GM12878 (cell line): ENCODE data around the gene CDSN. TPM values are rescaled to one million over a fixed set of nuclear protein-coding genes. Genes with fewer than 3 reads are reported as not detected.

Experiments used
- ATAC-seq: fragments of 200-7000 bp; cut with Tn5 transposase; 3 replicates; pipeline ENCODE4 v1.9.1; 2020; ENCODE audit warnings: mild to moderate bottlenecking, moderate library complexity
- BruUV-seq: library from RNA; stranded (reverse); fragments of 400-500 nt; replicated peaks from 2 replicates; lab custom pipeline; 2021; lab: Mats Ljungman, UMichigan
- CTCF ChIA-PET: fragments of 300-600 bp; sonication (Branson Sonifier 250); formaldehyde crosslinking; extraction: SDS; loops from one replicate; lab custom pipeline; 2021; ENCODE audit warnings: inconsistent platforms; lab: Yijun Ruan, JAX
- POLR2A ChIA-PET: fragments of 350-600 bp; formaldehyde crosslinking; extraction: SDS; loops from one replicate; lab custom pipeline; 2021; ENCODE audit warnings: inconsistent platforms; lab: Charles Lee
- RAD21 ChIA-PET: fragments of 300-600 bp; sonication (Branson Sonifier 250); formaldehyde crosslinking; loops from one replicate; lab custom pipeline; 2023; ENCODE audit warnings: antibody characterized with exemption; ENCODE audit not compliant: unreplicated experiment; lab: Charles Lee
- SMC1A ChIA-PET: fragments of 300-600 bp; sonication (Branson Sonifier 250); formaldehyde crosslinking; loops from one replicate; lab custom pipeline; 2023; ENCODE audit not compliant: unreplicated experiment, uncharacterized antibody; lab: Charles Lee
- DNase-seq: peaks from one replicate; pipeline ENCODE4 v3.0.0-alpha.2; 2011; ENCODE audit warnings: low read depth, low spot score
- FAIRE-seq: peaks from 3 replicates; lab custom pipeline; 2011; peaks lifted over from hg19 to GRCh38; lab: Jason Lieb, UNC
- H2AFZ ChIP-seq: 2 replicates; pipeline ENCODE4 v1.6.0; 2011; ENCODE audit warnings: low read depth, low read length, control low read depth; ENCODE audit not compliant: control insufficient read depth
- H3K27ac ChIP-seq: 2 replicates; pipeline ENCODE4 v1.5.1; 2011; ENCODE audit warnings: control low read depth; ENCODE audit not compliant: control insufficient read depth, insufficient read depth
- H3K27me3 ChIP-seq, 2 experiments: replicated peaks in 1 of 2; 2 replicates each; pipeline versions ENCODE4 v1.6.0 to v1.6.1; 2011; ENCODE audit warnings: low read length in 1 of 2; ENCODE audit not compliant: control insufficient read depth in 2 of 2, insufficient read depth in 2 of 2
- H3K36me3 ChIP-seq, 2 experiments: 2 replicates each; pipeline ENCODE4 v1.5.1; 2011; ENCODE audit warnings: low read length in 1 of 2; ENCODE audit not compliant: control insufficient read depth in 2 of 2, insufficient read depth in 2 of 2
- H3K4me1 ChIP-seq: 2 replicates; pipeline ENCODE4 v1.6.1; 2011; ENCODE audit warnings: mild to moderate bottlenecking, low read length, moderate library complexity, mixed read lengths; ENCODE audit not compliant: control insufficient read depth, insufficient read depth
- H3K4me2 ChIP-seq: 2 replicates; pipeline ENCODE4 v1.6.0; 2011; ENCODE audit warnings: control low read depth; ENCODE audit not compliant: control insufficient read depth, insufficient read depth
- H3K4me3 ChIP-seq: fragments of 200-600 bp; sonication (generic); 2 replicates; pipeline ENCODE4 v1.5.1; 2016
- H3K79me2 ChIP-seq: 2 replicates; pipeline ENCODE4 v1.6.0; 2011; ENCODE audit warnings: low read length; ENCODE audit not compliant: control insufficient read depth, insufficient read depth
- H3K9ac ChIP-seq: 2 replicates; pipeline ENCODE4 v1.8.0; 2011; ENCODE audit warnings: low read length, control low read depth, mixed read lengths; ENCODE audit not compliant: control insufficient read depth, insufficient read depth
- H3K9me3 ChIP-seq: replicated peaks from 3 replicates; pipeline ENCODE4 v1.5.1; 2011; ENCODE audit warnings: mild to moderate bottlenecking, low read length; ENCODE audit not compliant: control insufficient read depth, insufficient read depth
- H4K20me1 ChIP-seq: 2 replicates; pipeline ENCODE4 v1.6.0; 2011; ENCODE audit not compliant: control insufficient read depth, insufficient read depth
- BHLHE40 ChIP-seq, 2 experiments: fragments of 450-650 bp in 1 of 2; IDR thresholded peaks; 2 replicates each; pipeline ENCODE4 v1.6.1; 2011 to 2017; ENCODE audit warnings: low read depth in 2 of 2, borderline replicate concordance in 1 of 2, improper control_type of control experiment in 1 of 2, low read length in 1 of 2, mild to moderate bottlenecking in 1 of 2
- ETV6 ChIP-seq, 2 experiments: fragments of 450-650 bp in 1 of 2; IDR thresholded peaks in 1 of 2; conservative IDR thresholded peaks in 1 of 2; 2 replicates each; pipeline ENCODE4 v1.6.1; 2014; ENCODE audit warnings: antibody characterized with exemption in 1 of 2, borderline replicate concordance in 1 of 2, low read depth in 1 of 2, mild to moderate bottlenecking in 1 of 2, moderate library complexity in 1 of 2
- HDGF ChIP-seq: fragments of 450-650 bp; IDR thresholded peaks from 2 replicates; pipeline ENCODE4 v1.6.1; 2016; ENCODE audit warnings: antibody characterized with exemption
- LARP7 ChIP-seq: fragments of 450-650 bp; IDR thresholded peaks from 2 replicates; pipeline ENCODE4 v1.6.1; 2017; ENCODE audit warnings: mild to moderate bottlenecking
- MEF2B ChIP-seq: fragments of 450-650 bp; IDR thresholded peaks from 2 replicates; pipeline ENCODE4 v1.6.1; 2018; ENCODE audit warnings: mild to moderate bottlenecking, moderate library complexity; ENCODE audit not compliant: partially characterized antibody, poor library complexity, severe bottlenecking
- NFYA ChIP-seq: IDR thresholded peaks from 2 replicates; pipeline ENCODE4 v1.6.1; 2011; ENCODE audit warnings: low read depth, mild to moderate bottlenecking, low read length, improper control_type of control experiment, borderline replicate concordance
- RB1 ChIP-seq: fragments of 450-650 bp; formaldehyde crosslinking; IDR thresholded peaks from 2 replicates; pipeline ENCODE4 v1.6.1; 2017; ENCODE audit warnings: mild to moderate bottlenecking, borderline replicate concordance
- RELA ChIP-seq: fragments of 450-650 bp; IDR thresholded peaks from 2 replicates; pipeline ENCODE4 v1.8.0; 2014; ENCODE audit warnings: borderline replicate concordance; ENCODE audit not compliant: partially characterized antibody
- ZZZ3 ChIP-seq: IDR thresholded peaks from 2 replicates; pipeline ENCODE4 v1.6.1; 2011; ENCODE audit warnings: low read depth; ENCODE audit not compliant: control insufficient read depth, insufficient read length
- WGBS: methylation state at CpG from one replicate; pipeline ENCODE4 v1.1.6; 2016; ENCODE audit warnings: low lambda C conversion rate; ENCODE audit not compliant: insufficient replicate concordance, insufficient coverage; ENCODE audit errors: missing lambda C conversion rate; 5-methylcytosine and 5-hydroxymethylcytosine counted together
- in situ Hi-C: fragments of 300-500 bp; cut with MboI; formaldehyde crosslinking; loops from 9 replicates; pipeline ENCODE4 v1.14.3; 2018; ENCODE audit warnings: mixed read lengths
- intact Hi-C: fragments of 100-400 bp; cut with micrococcal nuclease; formaldehyde crosslinking; loops from one replicate; pipeline ENCODE4 v1.14.2; 2022; ENCODE audit not compliant: unreplicated experiment
- polyA plus RNA-seq, 11 experiments: library from polyadenylated mRNA; depleted of rRNA in 4 of 11; unstranded in 6 of 11; stranded (reverse) in 5 of 11; fragments of >200 nt; fragmentation: Nextera tagmentation in 4 of 11; fragmentation: Illumina TruSeq in 1 of 11; extraction: Ambion mirVana in 4 of 11; extraction: Trizol in 1 of 11; gene quantifications; 1 replicate in 1 of 11; 2 replicates in 10 of 11; pipeline versions ENCODE4 v1.2.1 to v1.2.3, GENCODE V29; 2011 to 2016; ENCODE audit warnings: inconsistent platforms in 2 of 11, missing spikeins in 2 of 11, low read depth in 1 of 11
- total RNA-seq, 4 experiments: library from RNA; depleted of rRNA in 3 of 4; stranded (reverse); fragments of >200 nt in 3 of 4; fragmentation: Illumina TruSeq in 1 of 4; extraction: Trizol in 1 of 4; gene quantifications; 2 replicates each; pipeline versions ENCODE4 v1.2.1 to v1.2.3, GENCODE V29; 2013 to 2021
- TF ChIP-seq, protein P1 (sequence below): fragments of 450-650 bp; conservative IDR thresholded peaks from 2 replicates; pipeline ENCODE4 v1.6.1; 2017; ENCODE audit warnings: mild to moderate bottlenecking, moderate library complexity
- TF ChIP-seq, protein P2 (sequence below): fragments of 450-650 bp; IDR thresholded peaks from 2 replicates; pipeline ENCODE4 v1.6.1; 2017; ENCODE audit warnings: mild to moderate bottlenecking, moderate library complexity
- TF ChIP-seq, protein P3 (sequence below): IDR thresholded peaks from 2 replicates; pipeline ENCODE4 v1.6.1; 2011; ENCODE audit warnings: borderline replicate concordance, low read depth, mild to moderate bottlenecking, moderate library complexity, low read length; ENCODE audit not compliant: insufficient read depth, poor library complexity, severe bottlenecking

The CDSN gene
- total and polyA plus RNA-seq, 10 of the 15 experiments (the other 5 are each of a cell fraction or from before 2014, with no cell fraction given), result 0.01 TPM; not detected in 9

DNA sequence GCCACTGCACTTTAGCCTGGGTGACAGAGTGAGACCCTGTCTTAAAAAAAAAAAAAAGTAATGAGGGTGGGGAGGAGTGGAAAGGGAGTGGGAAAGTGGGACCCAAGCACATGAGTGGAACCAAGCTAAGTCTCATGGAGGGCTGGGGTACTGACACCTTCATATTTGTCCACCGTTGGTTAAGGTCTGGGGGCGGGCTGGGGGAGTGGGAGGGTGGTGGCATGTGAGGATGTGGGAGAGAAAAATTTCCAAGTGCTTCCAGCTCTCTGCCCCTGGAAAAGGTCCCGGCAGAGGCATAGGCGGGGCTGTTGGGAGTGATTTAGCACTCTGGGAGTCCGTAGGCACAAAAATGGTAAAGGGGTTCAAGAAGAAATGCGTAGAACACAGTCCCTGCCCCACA is 12.6 kb upstream of the CDSN start:
- POLR2A ChIA-PET, result no interaction called here
- no peak overlapping the region for H2AFZ ChIP-seq
- CTCF ChIA-PET, result interaction anchor here (1.2 to 22.9 kb wide), 3 partner anchors 8 to 234 kb away, joined by 4 to 326 read pairs (median 29); no protein-coding TSS in a partner anchor
- peaks cover 2% of the 10 kb centered on the region for H3K4me1 ChIP-seq
- RAD21 ChIA-PET, result interaction anchor here (0.8 to 1.3 kb wide), 2 partner anchors 59 to 70 kb away, joined by 3 to 4 read pairs; no protein-coding TSS in a partner anchor
- H3K4me3 ChIP-seq, result no peak overlapping the region
- H3K36me3 ChIP-seq, result no peaks in the 10 kb centered on the region
- in situ Hi-C loops (no loop called here), intact Hi-C loops (no loop called here)
- no peak overlapping the region for H3K27ac ChIP-seq
- H4K20me1 ChIP-seq, result no peaks in the 10 kb centered on the region
- no TSS peak for BruUV-seq
- SMC1A ChIA-PET, result interaction anchor here (1.0 to 3.3 kb wide), 3 partner anchors 17 to 238 kb away, joined by 3 to 16 read pairs (median 5); no protein-coding TSS in a partner anchor
- FAIRE-seq (no peak), DNase-seq (no peak), ATAC-seq (no peak)
- H3K9me3 ChIP-seq, result no peaks in the 10 kb centered on the region; the same call in 2 of the 3 replicates
- H3K4me2 ChIP-seq, result no peak overlapping the region
- WGBS, result 35% methylated on average over 6 of the region's 6 CpGs
- no peaks in the 10 kb centered on the region; a peak in 1 of 4 replicates for H3K27me3 ChIP-seq
- H3K79me2 ChIP-seq, result no peaks in the 10 kb centered on the region
- H3K9ac ChIP-seq, result no peak overlapping the region
- TF ChIP-seq NFYA (no peak), MEF2B (no peak), RELA (no peak), LARP7 (no peak), RB1 (no peak), ETV6 (conservative IDR thresholded peaks at IDR 0.05 in 1 of 2, IDR thresholded peaks at IDR 0.05 in 1 of 2; ENCODE audit: borderline replicate concordance in 1 of 2, low read depth in 1 of 2) (no peak), HDGF (no peak), BHLHE40 (IDR thresholded peaks at IDR 0.05; ENCODE audit: borderline replicate concordance in 1 of 2, low read depth in 2 of 2, low read length in 1 of 2) (no peak), ZZZ3 (no peak)
- TF ChIP-seq, protein P1, sequence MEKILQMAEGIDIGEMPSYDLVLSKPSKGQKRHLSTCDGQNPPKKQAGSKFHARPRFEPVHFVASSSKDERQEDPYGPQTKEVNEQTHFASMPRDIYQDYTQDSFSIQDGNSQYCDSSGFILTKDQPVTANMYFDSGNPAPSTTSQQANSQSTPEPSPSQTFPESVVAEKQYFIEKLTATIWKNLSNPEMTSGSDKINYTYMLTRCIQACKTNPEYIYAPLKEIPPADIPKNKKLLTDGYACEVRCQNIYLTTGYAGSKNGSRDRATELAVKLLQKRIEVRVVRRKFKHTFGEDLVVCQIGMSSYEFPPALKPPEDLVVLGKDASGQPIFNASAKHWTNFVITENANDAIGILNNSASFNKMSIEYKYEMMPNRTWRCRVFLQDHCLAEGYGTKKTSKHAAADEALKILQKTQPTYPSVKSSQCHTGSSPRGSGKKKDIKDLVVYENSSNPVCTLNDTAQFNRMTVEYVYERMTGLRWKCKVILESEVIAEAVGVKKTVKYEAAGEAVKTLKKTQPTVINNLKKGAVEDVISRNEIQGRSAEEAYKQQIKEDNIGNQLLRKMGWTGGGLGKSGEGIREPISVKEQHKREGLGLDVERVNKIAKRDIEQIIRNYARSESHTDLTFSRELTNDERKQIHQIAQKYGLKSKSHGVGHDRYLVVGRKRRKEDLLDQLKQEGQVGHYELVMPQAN, result no peak
- TF ChIP-seq, protein P2, sequence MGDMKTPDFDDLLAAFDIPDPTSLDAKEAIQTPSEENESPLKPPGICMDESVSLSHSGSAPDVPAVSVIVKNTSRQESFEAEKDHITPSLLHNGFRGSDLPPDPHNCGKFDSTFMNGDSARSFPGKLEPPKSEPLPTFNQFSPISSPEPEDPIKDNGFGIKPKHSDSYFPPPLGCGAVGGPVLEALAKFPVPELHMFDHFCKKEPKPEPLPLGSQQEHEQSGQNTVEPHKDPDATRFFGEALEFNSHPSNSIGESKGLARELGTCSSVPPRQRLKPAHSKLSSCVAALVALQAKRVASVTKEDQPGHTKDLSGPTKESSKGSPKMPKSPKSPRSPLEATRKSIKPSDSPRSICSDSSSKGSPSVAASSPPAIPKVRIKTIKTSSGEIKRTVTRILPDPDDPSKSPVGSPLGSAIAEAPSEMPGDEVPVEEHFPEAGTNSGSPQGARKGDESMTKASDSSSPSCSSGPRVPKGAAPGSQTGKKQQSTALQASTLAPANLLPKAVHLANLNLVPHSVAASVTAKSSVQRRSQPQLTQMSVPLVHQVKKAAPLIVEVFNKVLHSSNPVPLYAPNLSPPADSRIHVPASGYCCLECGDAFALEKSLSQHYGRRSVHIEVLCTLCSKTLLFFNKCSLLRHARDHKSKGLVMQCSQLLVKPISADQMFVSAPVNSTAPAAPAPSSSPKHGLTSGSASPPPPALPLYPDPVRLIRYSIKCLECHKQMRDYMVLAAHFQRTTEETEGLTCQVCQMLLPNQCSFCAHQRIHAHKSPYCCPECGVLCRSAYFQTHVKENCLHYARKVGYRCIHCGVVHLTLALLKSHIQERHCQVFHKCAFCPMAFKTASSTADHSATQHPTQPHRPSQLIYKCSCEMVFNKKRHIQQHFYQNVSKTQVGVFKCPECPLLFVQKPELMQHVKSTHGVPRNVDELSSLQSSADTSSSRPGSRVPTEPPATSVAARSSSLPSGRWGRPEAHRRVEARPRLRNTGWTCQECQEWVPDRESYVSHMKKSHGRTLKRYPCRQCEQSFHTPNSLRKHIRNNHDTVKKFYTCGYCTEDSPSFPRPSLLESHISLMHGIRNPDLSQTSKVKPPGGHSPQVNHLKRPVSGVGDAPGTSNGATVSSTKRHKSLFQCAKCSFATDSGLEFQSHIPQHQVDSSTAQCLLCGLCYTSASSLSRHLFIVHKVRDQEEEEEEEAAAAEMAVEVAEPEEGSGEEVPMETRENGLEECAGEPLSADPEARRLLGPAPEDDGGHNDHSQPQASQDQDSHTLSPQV, result no peak
- TF ChIP-seq, protein P3, sequence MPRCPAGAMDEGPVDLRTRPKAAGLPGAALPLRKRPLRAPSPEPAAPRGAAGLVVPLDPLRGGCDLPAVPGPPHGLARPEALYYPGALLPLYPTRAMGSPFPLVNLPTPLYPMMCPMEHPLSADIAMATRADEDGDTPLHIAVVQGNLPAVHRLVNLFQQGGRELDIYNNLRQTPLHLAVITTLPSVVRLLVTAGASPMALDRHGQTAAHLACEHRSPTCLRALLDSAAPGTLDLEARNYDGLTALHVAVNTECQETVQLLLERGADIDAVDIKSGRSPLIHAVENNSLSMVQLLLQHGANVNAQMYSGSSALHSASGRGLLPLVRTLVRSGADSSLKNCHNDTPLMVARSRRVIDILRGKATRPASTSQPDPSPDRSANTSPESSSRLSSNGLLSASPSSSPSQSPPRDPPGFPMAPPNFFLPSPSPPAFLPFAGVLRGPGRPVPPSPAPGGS, result no peak
